Globus pallidus (tissue), 1 donor: Measurements from ENCODE around the gene SCAI.
A peak's percentile ranks its signal among the peaks of the same experiment; 100 is the strongest.
"Not testable (repeated sequence)": the region's sequence is repeated elsewhere in the genome, so short reads cannot be mapped to it uniquely, and the experiment has no call there.

Experiments
- DNase-seq: peaks from one replicate; pipeline ENCODE4 v3.0.0-alpha.2; 2015; ENCODE audit warnings: low spot score

The SCAI gene

GRCh38 chr9:125150349-125151245, 7.3 kb upstream of the SCAI start:
- DNase-seq = no peak

- no peak for DNase-seq
Measured at GRCh38 chr9:125147401-125147951, 4.1 kb upstream of the SCAI start.

- no peak for DNase-seq
Measured at GRCh38 chr9:125146247-125146646, 2.9 kb upstream of the SCAI start.

GRCh38 chr9:125145425-125145824, 2.1 kb upstream of the SCAI start:
- DNase-seq = no peak

- no peak for DNase-seq
Measured at GRCh38 chr9:125142560-125143376, 560 bp downstream of the SCAI start.

- no peak for DNase-seq
Measured at GRCh38 chr9:125141751-125142150, 1.6 kb downstream of the SCAI start.

- DNase-seq = no peak
Measured at GRCh38 chr9:125141251-125141650, 2.1 kb downstream of the SCAI start.

- no peak for DNase-seq
Measured at GRCh38 chr9:125140576-125140975, 2.8 kb downstream of the SCAI start.

- DNase-seq = no peak
Measured at GRCh38 chr9:125137200-125137599, 6.1 kb downstream of the SCAI start.

- DNase-seq = no peak
Measured at GRCh38 chr9:125134976-125135375, 8.4 kb downstream of the SCAI start.

- DNase-seq = no peak
Measured at GRCh38 chr9:125133403-125134329, 9.7 kb downstream of the SCAI start.

GRCh38 chr9:125131778-125132177, 11.6 kb downstream of the SCAI start:
- DNase-seq = no peak

GRCh38 chr9:125126019-125126746, 17.1 kb downstream of the SCAI start:
- peak; percentile 57 for DNase-seq

GRCh38 chr9:125125523-125125922, 17.8 kb downstream of the SCAI start:
- DNase-seq = no peak

- DNase-seq = no peak
Measured at GRCh38 chr9:125121146-125121545, 22.2 kb downstream of the SCAI start.

GRCh38 chr9:125119643-125120286, 23.6 kb downstream of the SCAI start:
- no peak for DNase-seq

- not testable (repeated sequence) for DNase-seq
Measured at GRCh38 chr9:125118696-125119095, 24.6 kb downstream of the SCAI start.

- not testable (repeated sequence) for DNase-seq
Measured at GRCh38 chr9:125114503-125114902, 28.8 kb downstream of the SCAI start.

GRCh38 chr9:125110464-125110863, 32.9 kb downstream of the SCAI start:
- DNase-seq = no peak

GRCh38 chr9:125108541-125108940, 34.8 kb downstream of the SCAI start:
- not testable (repeated sequence) for DNase-seq
